ENCODE measurements around the gene KCNN3. TPM values are rescaled to one million over a fixed set of nuclear protein-coding genes. Genes with fewer than 3 reads are reported as not detected.
A peak's percentile ranks its signal among the peaks of the same experiment; 100 is the strongest.
"Not testable (repeated sequence)": the region's sequence is repeated elsewhere in the genome, so short reads cannot be mapped to it uniquely, and the experiment has no call there.

Gene KCNN3
- total RNA-seq, 1 donor from 2014 or later, result 5.4 TPM

DNA sequence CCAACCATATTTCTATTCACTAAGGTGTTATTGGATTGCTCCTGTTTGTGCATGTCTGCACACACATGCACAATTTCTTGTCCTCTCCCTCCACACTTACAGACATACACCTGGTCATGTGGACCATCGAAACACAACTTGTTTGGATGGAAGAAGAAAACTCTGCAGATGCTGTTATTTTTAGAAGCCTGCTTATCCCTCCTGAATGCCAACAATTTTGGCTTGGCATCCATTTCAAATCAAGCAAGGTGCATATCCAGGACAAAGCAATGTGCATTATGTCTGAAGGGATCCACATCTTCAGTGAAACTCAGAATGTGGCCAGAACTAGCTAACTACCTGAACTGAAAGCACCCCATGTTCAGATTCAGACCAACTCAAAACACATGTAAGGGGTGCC, 163.2 kb downstream of the KCNN3 start:
- no peak for DNase-seq (ENCODE audit: low spot score)

GRCh38 chr1:154705544-154705943, 164.5 kb downstream of the KCNN3 start:
- no peak for DNase-seq (ENCODE audit: low spot score)

DNA sequence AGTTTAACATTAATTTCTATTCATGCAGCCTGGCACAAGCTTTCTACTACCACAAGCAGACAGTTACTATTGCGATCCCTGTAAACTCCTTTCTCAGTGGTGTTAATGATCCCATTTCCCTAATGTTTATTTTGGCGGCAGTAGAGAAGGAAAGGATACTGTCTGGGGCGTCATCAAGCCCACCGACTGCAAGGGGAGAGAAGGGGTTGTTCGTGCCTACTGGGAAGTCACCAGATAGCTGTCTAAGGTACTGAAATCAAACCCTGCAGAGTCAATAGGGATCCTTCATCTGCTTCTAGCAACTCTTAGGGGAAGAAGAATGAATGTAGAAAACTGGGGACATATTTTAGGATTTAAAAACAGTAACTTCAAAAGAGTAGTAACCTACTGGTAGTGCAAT, 166.9 kb downstream of the KCNN3 start:
- no peak for DNase-seq (ENCODE audit: low spot score)

DNA sequence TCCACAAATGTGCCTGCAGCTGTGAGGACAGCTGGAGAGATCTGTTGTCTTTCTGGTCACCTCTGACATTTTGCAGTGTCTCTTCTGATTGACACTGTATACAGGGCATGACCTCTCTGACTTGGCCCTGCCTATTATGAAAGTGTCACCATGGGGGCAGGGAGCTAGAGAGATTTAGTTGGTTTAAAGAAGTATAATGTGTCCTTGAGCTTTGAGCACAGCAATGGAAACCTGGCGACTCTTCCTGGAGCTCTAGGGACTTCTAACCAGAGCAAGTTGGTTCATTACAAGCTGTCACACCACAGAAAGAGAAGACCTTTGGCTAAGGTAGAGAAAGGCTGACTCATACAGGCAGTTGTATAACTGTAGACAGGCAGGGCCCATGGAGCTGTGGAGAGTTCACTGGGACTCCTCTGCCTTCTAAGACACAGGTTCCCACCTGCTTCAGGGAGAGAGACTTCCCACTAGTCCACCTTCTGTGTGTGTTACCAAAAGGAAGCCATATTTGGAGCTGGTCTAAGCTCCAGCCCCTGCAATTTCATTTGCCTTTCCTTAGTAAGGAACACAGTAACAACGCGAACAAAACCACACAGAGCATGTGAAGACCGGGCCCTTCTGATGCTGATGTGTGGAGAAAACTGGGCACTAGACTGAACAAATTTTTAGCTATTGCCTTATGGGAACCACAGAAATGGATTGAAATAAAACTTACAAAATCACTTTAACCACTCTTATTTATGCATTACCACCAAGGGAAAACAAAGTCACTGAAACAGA, 171.6 kb downstream of the KCNN3 start:
- no peak for DNase-seq (ENCODE audit: low spot score)

- no peak for DNase-seq (ENCODE audit: low spot score)
Observed at GRCh38 chr1:154697710-154698109, 172.4 kb downstream of the KCNN3 start.

DNA sequence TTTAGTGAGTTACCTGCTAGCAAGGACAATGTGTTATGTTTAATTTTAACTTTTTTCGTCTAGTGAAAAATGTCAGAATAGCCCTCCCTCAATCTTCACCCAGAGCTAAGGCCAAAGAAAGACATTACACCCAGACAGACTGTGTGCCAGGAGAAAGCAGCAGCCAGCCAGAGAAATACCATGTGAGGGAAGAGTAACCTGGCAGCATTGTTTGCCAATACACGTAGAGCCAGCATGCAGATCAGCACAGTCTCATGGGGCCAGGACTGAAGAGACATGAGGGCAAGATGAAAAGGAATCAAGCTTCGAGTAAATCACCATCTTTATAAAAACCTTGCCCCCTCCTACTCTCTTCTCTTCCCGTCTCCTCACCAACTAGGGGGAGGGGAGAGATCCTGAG, 173.6 kb downstream of the KCNN3 start:
- DNase-seq (ENCODE audit: low spot score), result no peak

GRCh38 chr1:154695985-154696384, 174.1 kb downstream of the KCNN3 start:
- DNase-seq (ENCODE audit: low spot score), result no peak

- DNase-seq (ENCODE audit: low spot score), result no peak
Observed at GRCh38 chr1:154694995-154695394, 175.1 kb downstream of the KCNN3 start.

DNA sequence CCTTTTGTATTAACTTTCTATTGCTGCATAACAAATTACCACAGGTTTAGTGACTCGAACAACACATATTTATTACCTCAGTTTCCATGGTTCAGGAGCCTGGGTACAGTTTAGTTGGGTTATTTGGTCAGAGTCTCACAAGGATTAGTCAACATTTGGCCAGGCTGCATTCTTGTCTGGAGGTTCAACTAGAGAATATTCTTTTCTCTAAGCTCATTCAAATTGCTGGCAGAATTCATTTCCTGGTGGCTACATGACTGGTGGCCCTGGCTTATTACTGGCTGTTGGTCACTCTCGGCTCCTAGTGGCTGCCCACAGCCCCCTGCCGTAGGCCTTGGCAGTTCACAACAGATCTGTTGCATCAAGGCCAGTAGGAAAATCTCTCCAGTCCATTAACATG, 181.0 kb downstream of the KCNN3 start:
- DNase-seq (ENCODE audit: low spot score), result no peak

DNA sequence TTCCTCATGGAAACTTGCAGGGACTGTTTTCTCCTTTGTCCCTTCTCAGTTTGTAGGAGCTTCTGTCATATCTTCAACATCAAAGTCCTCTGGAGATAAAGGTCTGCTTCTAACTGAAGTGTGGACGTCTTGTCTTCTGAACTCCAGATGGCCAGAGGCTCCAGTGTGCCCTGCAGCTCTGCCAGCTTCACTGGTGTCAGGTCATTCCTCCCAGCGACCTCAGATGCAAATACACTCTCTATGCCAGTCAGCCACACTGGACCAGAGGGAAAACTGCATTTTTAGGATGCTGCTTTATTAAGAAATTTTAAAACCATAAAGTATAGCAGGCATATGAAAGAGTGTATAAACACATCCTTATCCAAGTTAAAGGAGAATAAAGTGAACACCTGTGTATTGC, 183.6 kb downstream of the KCNN3 start:
- no peak for DNase-seq (ENCODE audit: low spot score)

DNA sequence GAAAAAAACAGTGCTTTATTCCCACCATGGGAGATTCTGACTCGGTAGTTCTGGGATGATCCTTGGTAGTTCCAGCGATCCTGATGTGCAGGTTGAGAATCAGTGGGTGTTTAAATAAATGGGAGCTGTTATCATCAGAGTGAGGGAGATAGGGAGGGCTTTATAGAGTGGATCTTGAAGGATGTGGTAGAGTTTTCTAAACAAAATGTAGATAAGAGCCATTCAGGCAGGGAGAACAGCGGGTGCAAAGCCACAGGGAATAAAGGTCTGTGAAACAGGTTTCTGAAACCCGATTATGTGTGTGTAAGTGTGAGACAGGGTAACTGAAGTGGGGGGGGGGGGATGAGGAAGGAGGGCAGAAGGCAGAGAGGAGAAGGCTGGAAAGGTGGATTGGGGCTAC, 186.3 kb downstream of the KCNN3 start:
- DNase-seq (ENCODE audit: low spot score), result no peak

DNA sequence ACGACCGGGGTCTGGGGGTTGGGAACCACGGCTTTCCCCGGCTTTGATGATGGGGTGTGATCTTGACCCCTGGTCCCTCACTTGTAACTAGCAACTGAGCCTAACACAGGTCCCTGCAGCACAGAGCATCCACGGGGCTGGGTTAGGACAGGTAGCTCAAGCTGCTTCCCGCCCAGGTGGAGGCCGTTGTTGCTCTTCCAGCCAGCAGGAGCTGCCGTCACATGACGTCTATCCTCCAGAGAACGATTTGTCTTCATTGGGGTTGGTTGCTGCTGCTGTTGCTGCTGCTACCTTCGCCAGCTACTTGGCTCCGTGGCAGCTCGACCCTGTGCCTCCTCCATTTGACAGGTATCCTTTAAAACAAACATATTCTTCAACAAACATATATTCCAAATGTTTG, 187.8 kb downstream of the KCNN3 start:
- no peak for DNase-seq (ENCODE audit: low spot score)

DNA sequence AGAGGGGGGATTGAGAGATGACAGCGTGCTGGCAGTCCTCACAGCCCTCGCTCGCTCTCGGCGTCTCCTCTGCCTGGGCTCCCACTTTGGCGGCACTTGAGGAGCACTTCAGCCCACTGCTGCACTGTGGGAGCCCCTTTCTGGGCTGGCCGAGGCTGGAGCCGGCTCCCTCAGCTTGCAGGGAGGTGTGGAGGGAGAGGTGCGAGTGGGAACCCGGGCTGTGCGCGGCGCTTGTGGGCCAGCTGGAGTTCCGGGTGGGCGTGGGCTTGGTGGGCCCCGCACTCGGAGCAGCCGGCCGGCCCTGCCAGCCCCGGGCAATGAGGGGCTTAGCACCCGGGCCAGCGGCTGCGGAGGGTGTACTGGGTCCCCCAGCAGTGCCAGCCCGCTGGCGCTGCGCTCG, 192.2 kb downstream of the KCNN3 start:
- DNase-seq (ENCODE audit: low spot score), result not testable (repeated sequence)

DNA sequence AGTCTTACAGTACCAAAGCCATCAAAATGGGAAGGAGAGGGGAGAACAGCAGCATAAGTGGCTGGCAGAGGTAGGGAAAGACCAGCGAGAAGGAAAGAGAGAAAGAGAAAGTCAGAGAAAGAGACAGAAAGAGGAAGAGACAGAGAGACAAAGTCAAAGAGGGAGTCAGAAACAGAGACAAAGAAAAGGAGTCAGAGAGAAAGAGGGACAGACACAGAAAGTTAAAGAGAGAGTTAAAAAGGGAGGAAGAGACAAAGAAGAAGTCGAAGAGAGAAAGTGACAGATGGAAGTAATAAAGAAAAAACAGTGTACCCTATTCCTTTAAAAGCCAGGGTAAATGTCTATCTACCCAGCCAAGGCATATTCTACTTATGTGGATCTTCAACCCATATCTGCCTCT, 193.2 kb downstream of the KCNN3 start:
- DNase-seq (ENCODE audit: low spot score), result not testable (repeated sequence)

DNA sequence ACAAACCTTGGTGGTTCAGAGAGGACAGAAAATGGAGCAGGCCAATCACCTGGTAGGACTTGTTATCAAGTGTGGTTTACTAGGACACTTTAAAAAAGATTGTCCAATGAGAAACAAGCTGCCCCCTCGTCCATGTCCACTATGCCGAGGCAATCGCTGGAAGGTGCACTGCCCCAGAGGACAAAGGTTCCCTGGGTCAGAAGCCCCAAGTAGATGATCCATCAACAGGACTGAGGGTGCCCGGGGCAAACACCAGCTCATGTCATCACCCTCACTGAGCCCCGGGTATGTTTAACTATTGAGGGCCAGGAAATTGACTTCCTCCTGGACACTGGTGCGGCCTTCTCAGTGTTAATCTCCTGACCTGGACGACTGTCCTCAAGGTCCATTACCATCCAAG, 195.6 kb downstream of the KCNN3 start:
- not testable (repeated sequence) for DNase-seq (ENCODE audit: low spot score)

- DNase-seq (ENCODE audit: low spot score), result not testable (repeated sequence)
Observed at GRCh38 chr1:154672245-154672644, 197.8 kb downstream of the KCNN3 start.

- DNase-seq (ENCODE audit: low spot score), result not testable (repeated sequence)
Observed at GRCh38 chr1:154671412-154671811, 198.7 kb downstream of the KCNN3 start.

- not testable (repeated sequence) for DNase-seq (ENCODE audit: low spot score)
Observed at GRCh38 chr1:154670310-154671270, 199.5 kb downstream of the KCNN3 start.

DNA sequence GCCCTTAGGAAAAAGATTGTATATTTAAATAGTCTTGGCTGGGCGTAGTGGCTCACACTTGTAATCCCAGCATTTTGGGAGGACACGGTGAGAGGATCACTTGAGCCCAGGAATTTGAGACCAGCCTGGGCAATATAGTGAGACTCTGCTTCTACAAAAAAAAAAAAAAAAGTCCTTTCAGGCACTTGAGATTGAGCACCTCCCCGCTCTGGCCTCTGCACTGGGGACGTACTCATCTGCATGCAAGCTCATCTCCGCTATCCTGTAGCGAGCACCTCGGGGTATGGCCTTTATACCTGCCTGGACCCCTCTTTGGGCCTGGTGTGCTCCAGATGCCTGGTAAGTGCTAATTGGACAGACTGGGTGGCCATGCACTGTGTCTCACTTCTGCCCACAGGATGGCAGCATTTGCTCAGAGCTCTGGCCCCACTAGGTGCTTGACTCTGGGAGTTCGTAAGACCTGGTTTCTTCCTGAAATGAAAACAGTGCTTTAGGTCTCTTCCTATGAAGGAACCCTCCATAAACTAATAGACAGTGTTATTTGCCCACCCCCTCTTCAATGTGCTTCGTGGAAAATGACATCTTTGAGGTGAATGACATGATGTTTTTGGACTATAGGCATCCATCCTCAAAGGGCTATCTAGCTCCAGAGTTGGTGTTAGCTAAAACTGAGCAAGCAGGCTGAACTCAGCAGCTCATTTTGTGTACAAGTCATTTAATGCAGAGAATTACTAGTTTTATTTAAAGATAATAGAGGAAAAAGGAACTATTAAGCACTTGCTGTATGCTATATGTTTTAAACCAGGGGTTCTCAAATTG, 200.4 kb downstream of the KCNN3 start:
- peak; percentile 82 for DNase-seq (ENCODE audit: low spot score)

GRCh38 chr1:154666051-154666790, 203.9 kb downstream of the KCNN3 start:
- DNase-seq (ENCODE audit: low spot score), result no peak

- DNase-seq (ENCODE audit: low spot score), result no peak
Observed at GRCh38 chr1:154664331-154665002, 205.6 kb downstream of the KCNN3 start.

All from ureter (tissue), 1 donor.